MM.1S (cell line): ENCODE results near the gene MCRIP1.

Source experiments
- DNase-seq: peaks from one replicate; pipeline ENCODE4 v3.0.0-alpha.2; 2015
- H2AFZ ChIP-seq: fragments of 300-600 bp; sonication (generic); 2 replicates; pipeline ENCODE4 v1.6.0; 2016; ENCODE audit warnings: antibody characterized with exemption, low read length
- H3F3A ChIP-seq: fragments of 300-600 bp; sonication (generic); 2 replicates; pipeline ENCODE4 v1.6.1; 2016; ENCODE audit warnings: mild to moderate bottlenecking, antibody characterized with exemption, low read length, moderate library complexity, mixed read lengths; ENCODE audit not compliant: insufficient read depth
- H3K27ac ChIP-seq: fragments of 300-600 bp; sonication (generic); 2 replicates; pipeline ENCODE4 v1.5.1; 2016; ENCODE audit warnings: mild to moderate bottlenecking, low read length
- H3K27me3 ChIP-seq: fragments of 300-600 bp; sonication (generic); replicated peaks from 2 replicates; pipeline ENCODE4 v1.6.0; 2016; ENCODE audit warnings: low read length; ENCODE audit not compliant: insufficient read depth
- H3K36me3 ChIP-seq: fragments of 300-600 bp; sonication (generic); replicated peaks from 2 replicates; pipeline ENCODE4 v1.6.1; 2016; ENCODE audit warnings: mild to moderate bottlenecking, low read length, mixed read lengths; ENCODE audit not compliant: insufficient read depth
- H3K4me1 ChIP-seq: fragments of 300-600 bp; sonication (generic); 2 replicates; pipeline ENCODE4 v1.6.1; 2016; ENCODE audit warnings: low read length, mixed read lengths
- H3K4me2 ChIP-seq: fragments of 300-600 bp; sonication (generic); 2 replicates; pipeline ENCODE4 v1.6.0; 2016; ENCODE audit warnings: low read depth, low read length
- H3K4me3 ChIP-seq: fragments of 300-600 bp; sonication (generic); 2 replicates; pipeline ENCODE4 v1.5.1; 2016; ENCODE audit warnings: low read length, mixed read lengths
- H3K79me2 ChIP-seq: fragments of 300-600 bp; sonication (generic); 2 replicates; pipeline ENCODE4 v1.6.1; 2016; ENCODE audit warnings: mixed run types, low read length, mixed read lengths
- H3K9ac ChIP-seq: fragments of 300-600 bp; sonication (generic); 2 replicates; pipeline ENCODE4 v1.6.1; 2016; ENCODE audit warnings: low read length, mixed read lengths
- H3K9me2 ChIP-seq: fragments of 300-600 bp; sonication (generic); replicated peaks from 2 replicates; pipeline ENCODE4 v1.6.1; 2016; ENCODE audit warnings: mild to moderate bottlenecking, low read length, mixed read lengths; ENCODE audit not compliant: insufficient read depth
- H3K9me3 ChIP-seq: fragments of 300-600 bp; sonication (generic); replicated peaks from 2 replicates; pipeline ENCODE4 v1.6.1; 2016; ENCODE audit warnings: mild to moderate bottlenecking, low read length, mixed read lengths; ENCODE audit not compliant: insufficient read depth
- H4K20me1 ChIP-seq: fragments of 300-600 bp; sonication (generic); 2 replicates; pipeline ENCODE4 v1.6.1; 2016; ENCODE audit warnings: mild to moderate bottlenecking, low read length, moderate library complexity, mixed read lengths; ENCODE audit not compliant: insufficient read depth
- EZH2 ChIP-seq: fragments of 300-600 bp; sonication (generic); optimal IDR thresholded peaks from 2 replicates; pipeline ENCODE3; 2017; ENCODE audit warnings: low read depth, mild to moderate bottlenecking, antibody characterized with exemption, low read length, mixed read lengths
- EZH2phosphoT487 ChIP-seq: fragments of 300-600 bp; sonication (generic); IDR thresholded peaks from 2 replicates; pipeline ENCODE4 v1.6.1; 2018; ENCODE audit warnings: antibody characterized with exemption, low read length
- TF ChIP-seq, protein P1 (sequence below): fragments of 300-600 bp; sonication (generic); IDR thresholded peaks from 2 replicates; pipeline ENCODE4 v1.5.1; 2016; ENCODE audit warnings: antibody characterized with exemption, low read length, mixed read lengths

The MCRIP1 gene

DNA sequence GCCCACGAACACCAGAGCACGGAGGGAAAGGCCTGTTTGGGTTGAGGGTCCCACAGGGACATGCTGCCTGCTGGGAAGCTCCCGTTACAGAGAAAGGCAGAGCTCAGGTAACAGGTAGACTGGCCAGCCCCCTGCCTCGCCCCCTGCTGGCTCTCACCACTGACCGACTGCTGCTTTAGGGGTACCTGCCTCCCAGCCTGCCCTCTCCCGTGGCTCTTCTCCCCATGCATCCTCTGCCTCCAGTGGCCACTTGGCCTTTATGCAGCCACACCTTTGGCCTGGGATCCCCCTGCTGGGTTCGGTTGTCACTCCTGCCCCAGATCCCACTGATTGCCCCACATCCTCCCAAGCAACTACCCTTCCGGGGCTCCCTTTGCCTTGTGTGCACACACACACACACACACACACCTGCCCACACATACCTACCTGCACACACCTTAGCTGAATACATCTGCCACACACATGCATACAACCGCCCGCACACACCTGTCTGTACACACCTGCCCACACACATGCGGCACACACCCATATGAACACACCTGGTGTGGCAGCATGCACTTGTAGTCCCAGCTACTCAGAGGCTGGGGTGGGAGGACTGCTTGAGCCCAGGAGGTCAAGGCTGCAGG lies 7.1 kb downstream of the MCRIP1 start:
- DNase-seq = no peak
- no peak overlapping the region for H3K4me2 ChIP-seq
- TF ChIP-seq, protein P1, sequence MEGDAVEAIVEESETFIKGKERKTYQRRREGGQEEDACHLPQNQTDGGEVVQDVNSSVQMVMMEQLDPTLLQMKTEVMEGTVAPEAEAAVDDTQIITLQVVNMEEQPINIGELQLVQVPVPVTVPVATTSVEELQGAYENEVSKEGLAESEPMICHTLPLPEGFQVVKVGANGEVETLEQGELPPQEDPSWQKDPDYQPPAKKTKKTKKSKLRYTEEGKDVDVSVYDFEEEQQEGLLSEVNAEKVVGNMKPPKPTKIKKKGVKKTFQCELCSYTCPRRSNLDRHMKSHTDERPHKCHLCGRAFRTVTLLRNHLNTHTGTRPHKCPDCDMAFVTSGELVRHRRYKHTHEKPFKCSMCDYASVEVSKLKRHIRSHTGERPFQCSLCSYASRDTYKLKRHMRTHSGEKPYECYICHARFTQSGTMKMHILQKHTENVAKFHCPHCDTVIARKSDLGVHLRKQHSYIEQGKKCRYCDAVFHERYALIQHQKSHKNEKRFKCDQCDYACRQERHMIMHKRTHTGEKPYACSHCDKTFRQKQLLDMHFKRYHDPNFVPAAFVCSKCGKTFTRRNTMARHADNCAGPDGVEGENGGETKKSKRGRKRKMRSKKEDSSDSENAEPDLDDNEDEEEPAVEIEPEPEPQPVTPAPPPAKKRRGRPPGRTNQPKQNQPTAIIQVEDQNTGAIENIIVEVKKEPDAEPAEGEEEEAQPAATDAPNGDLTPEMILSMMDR = peak; percentile 13
- TF ChIP-seq EZH2phosphoT487 (no peak), EZH2 (no peak)

DNA sequence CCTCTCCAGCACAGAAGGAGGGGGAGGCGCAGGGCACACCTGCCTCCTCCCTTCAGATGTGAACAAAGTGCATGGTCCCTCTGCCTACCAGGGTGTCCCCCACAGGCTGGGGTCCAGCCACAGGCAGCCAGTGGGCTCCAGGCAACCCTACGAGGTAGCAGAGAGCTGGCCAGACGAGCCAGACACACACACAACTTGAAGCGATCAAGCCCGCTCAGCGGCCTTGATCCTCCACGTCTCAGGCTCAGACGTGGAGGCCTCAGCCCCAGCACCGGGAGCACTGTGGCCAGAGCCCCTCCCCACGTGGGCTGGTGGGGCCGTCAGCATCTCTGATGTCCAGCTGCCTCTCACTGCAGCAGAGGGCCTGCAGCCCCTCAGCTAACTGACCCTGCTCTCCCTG lies 8.5 kb downstream of the MCRIP1 start:
- Histone ChIP-seq H3K9me3 (no peaks in the 10 kb centered on the region), H3K27ac (no peak overlapping the region), H3K27me3 (no peaks in the 10 kb centered on the region), H4K20me1 (no peaks in the 10 kb centered on the region), H3F3A (no peaks in the 10 kb centered on the region), H3K4me3 (no peak overlapping the region), H3K36me3 (no peaks in the 10 kb centered on the region), H3K79me2 (no peaks in the 10 kb centered on the region), H3K4me2 (no peak overlapping the region), H3K4me1 (no peaks in the 10 kb centered on the region), H3K9me2 (no peaks in the 10 kb centered on the region), H2AFZ (no peak overlapping the region), H3K9ac (no peak overlapping the region)
- DNase-seq = no peak
- TF ChIP-seq EZH2phosphoT487 = no peak
- TF ChIP-seq, protein P1 = no peak
- no peak for TF ChIP-seq EZH2

More for the DNA sequence above, 7.1 kb downstream of the MCRIP1 start:
- Histone ChIP-seq H3K27ac (no peak overlapping the region), H3F3A (no peaks in the 10 kb centered on the region), H3K9me3 (no peaks in the 10 kb centered on the region), H3K9me2 (no peaks in the 10 kb centered on the region), H3K27me3 (no peaks in the 10 kb centered on the region), H3K36me3 (no peaks in the 10 kb centered on the region), H3K4me3 (no peak overlapping the region), H2AFZ (no peak overlapping the region), H3K79me2 (no peaks in the 10 kb centered on the region), H3K9ac (no peak overlapping the region), H3K4me1 (no peaks in the 10 kb centered on the region), H4K20me1 (no peaks in the 10 kb centered on the region)

DNA sequence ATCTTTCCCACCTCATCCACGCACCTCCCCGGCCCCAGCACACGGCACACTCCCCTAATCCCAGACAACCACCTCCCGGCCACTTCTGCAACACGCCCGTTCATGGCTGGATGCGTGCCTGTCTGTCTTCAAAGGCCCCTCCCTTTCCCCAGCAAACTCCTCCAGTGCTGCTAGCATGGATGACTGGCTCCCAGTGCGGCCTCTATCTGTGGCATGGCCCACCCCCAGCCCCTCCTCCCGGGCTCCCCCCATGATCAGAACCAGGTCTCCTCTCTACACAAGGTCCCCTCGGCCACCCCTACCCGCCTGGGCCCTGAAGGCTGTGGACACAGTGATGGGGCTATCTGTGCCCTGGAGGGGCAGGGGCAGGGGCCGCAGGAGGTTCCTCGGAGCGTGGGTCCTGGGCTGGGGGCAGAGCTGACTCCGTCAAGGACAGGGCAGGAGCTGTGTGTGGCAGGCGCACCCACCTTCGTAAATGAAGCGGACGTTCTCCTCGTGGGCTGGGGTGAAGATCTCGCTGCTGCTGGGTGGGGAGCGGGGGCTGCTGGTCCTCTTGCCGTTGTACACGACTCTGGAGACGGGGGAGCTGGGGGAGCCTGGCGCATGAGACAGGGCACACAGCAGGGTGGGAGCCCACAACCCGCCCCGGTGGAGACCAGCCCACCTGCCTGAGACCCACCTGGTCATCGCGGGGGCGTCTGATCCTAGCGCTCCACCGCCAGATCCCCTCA lies 9.1 kb downstream of the MCRIP1 start:
- Histone ChIP-seq H3K27me3 (no peaks in the 10 kb centered on the region), H2AFZ (no peak overlapping the region), H3K27ac (no peak overlapping the region), H3K4me1 (no peaks in the 10 kb centered on the region), H3K79me2 (no peaks in the 10 kb centered on the region), H3K4me2 (no peak overlapping the region), H3F3A (no peaks in the 10 kb centered on the region), H3K4me3 (no peak overlapping the region), H3K9me2 (no peaks in the 10 kb centered on the region), H3K36me3 (no peaks in the 10 kb centered on the region), H3K9me3 (no peaks in the 10 kb centered on the region), H3K9ac (no peak overlapping the region), H4K20me1 (no peaks in the 10 kb centered on the region)
- TF ChIP-seq, protein P1 = no peak
- TF ChIP-seq EZH2phosphoT487 (no peak), EZH2 (no peak)
- DNase-seq = no peak
